HEK293 (cell line): ENCODE results near the gene LRRC37A.
A peak's percentile ranks its signal among the peaks of the same experiment; 100 is the strongest.

Experiments used
- ATF2 ChIP-seq: fragments of 450-650 bp; formaldehyde crosslinking; IDR thresholded peaks from 2 replicates; pipeline ENCODE4 v1.5.1; 2016; ENCODE audit warnings: missing biosample characterization, missing genetic modification characterization, low read depth
- HOXC10 ChIP-seq: sonication (generic); formaldehyde crosslinking; IDR thresholded peaks from 2 replicates; pipeline ENCODE4 v1.8.1; 2023; ENCODE audit warnings: mild to moderate bottlenecking, missing genetic modification reagents
- IKZF3 ChIP-seq: fragments of 450-650 bp; IDR thresholded peaks from 2 replicates; pipeline ENCODE4 v1.5.0; 2018; ENCODE audit warnings: missing biosample characterization, mild to moderate bottlenecking, missing genetic modification characterization, moderate library complexity
- INSM2 ChIP-seq: fragments of 450-650 bp; formaldehyde crosslinking; IDR thresholded peaks from 2 replicates; pipeline ENCODE4 v1.5.1; 2016; ENCODE audit warnings: missing biosample characterization, missing genetic modification characterization
- MEIS1 ChIP-seq: sonication (generic); formaldehyde crosslinking; IDR thresholded peaks from 2 replicates; pipeline ENCODE4 v1.8.1; 2022; ENCODE audit warnings: missing genetic modification reagents, mild to moderate bottlenecking, borderline replicate concordance
- TSHZ1 ChIP-seq: fragments of 450-650 bp; formaldehyde crosslinking; IDR thresholded peaks from 2 replicates; pipeline ENCODE4 v1.5.1; 2016; ENCODE audit warnings: missing biosample characterization, missing genetic modification characterization, borderline replicate concordance
- ZBTB48 ChIP-seq: fragments of 450-650 bp; formaldehyde crosslinking; IDR thresholded peaks from 2 replicates; pipeline ENCODE4 v1.5.1; 2016; ENCODE audit warnings: missing biosample characterization, missing genetic modification characterization
- ZFP3 ChIP-seq: fragments of 450-650 bp; formaldehyde crosslinking; IDR thresholded peaks from 2 replicates; pipeline ENCODE4 v1.5.1; 2016; ENCODE audit warnings: low read depth, missing biosample characterization, missing genetic modification characterization
- ZIC2 ChIP-seq: fragments of 450-650 bp; formaldehyde crosslinking; IDR thresholded peaks from 2 replicates; pipeline ENCODE4 v1.5.1; 2016; ENCODE audit warnings: missing biosample characterization, missing genetic modification characterization
- ZNF121 ChIP-seq: fragments of 450-650 bp; formaldehyde crosslinking; IDR thresholded peaks from 2 replicates; pipeline ENCODE4 v1.5.1; 2016; ENCODE audit warnings: missing biosample characterization, missing genetic modification characterization
- ZNF133 ChIP-seq: fragments of 450-650 bp; formaldehyde crosslinking; IDR thresholded peaks from 2 replicates; pipeline ENCODE4 v1.5.1; 2016; ENCODE audit warnings: missing biosample characterization, missing genetic modification characterization
- ZNF155 ChIP-seq: fragments of 450-650 bp; formaldehyde crosslinking; IDR thresholded peaks from 2 replicates; pipeline ENCODE4 v1.5.1; 2016; ENCODE audit warnings: missing biosample characterization, missing genetic modification characterization
- ZNF211 ChIP-seq: fragments of 450-650 bp; formaldehyde crosslinking; IDR thresholded peaks from 2 replicates; pipeline ENCODE4 v1.5.1; 2016; ENCODE audit warnings: low read depth, missing biosample characterization, missing genetic modification characterization
- ZNF223 ChIP-seq: fragments of 450-650 bp; formaldehyde crosslinking; IDR thresholded peaks from 2 replicates; pipeline ENCODE4 v1.5.1; 2016; ENCODE audit warnings: missing biosample characterization, missing genetic modification characterization
- ZNF274 ChIP-seq, 2 experiments: fragments of 200-500 bp in 1 of 2; fragments of 450-650 bp in 1 of 2; sonication (Bioruptor generic) in 1 of 2; formaldehyde crosslinking in 1 of 2; IDR thresholded peaks; 2 replicates each; pipeline versions ENCODE4 v1.5.1 to v1.6.1; 2014 to 2016; ENCODE audit warnings: borderline replicate concordance in 1 of 2, inconsistent platforms in 1 of 2, low read length in 1 of 2, missing biosample characterization in 1 of 2, missing genetic modification characterization in 1 of 2
- ZNF366 ChIP-seq: fragments of 450-650 bp; formaldehyde crosslinking; conservative IDR thresholded peaks from 2 replicates; pipeline ENCODE4 v1.5.1; 2016; ENCODE audit warnings: missing biosample characterization, missing genetic modification characterization
- ZNF404 ChIP-seq: fragments of 450-650 bp; formaldehyde crosslinking; IDR thresholded peaks from 2 replicates; pipeline ENCODE4 v1.5.1; 2017; ENCODE audit warnings: missing biosample characterization, missing genetic modification characterization
- ZNF449 ChIP-seq: fragments of 450-650 bp; formaldehyde crosslinking; IDR thresholded peaks from 2 replicates; pipeline ENCODE4 v1.5.1; 2017; ENCODE audit warnings: missing biosample characterization, mild to moderate bottlenecking, missing genetic modification characterization, moderate library complexity
- ZNF518A ChIP-seq: fragments of 450-650 bp; formaldehyde crosslinking; conservative IDR thresholded peaks from 2 replicates; pipeline ENCODE4 v1.5.1; 2016; ENCODE audit warnings: low read depth, missing biosample characterization, missing genetic modification characterization
- ZNF585B ChIP-seq: fragments of 450-650 bp; formaldehyde crosslinking; IDR thresholded peaks from 2 replicates; pipeline ENCODE4 v1.5.1; 2016; ENCODE audit warnings: missing biosample characterization, missing genetic modification characterization
- ZNF621 ChIP-seq: fragments of 450-650 bp; formaldehyde crosslinking; IDR thresholded peaks from 2 replicates; pipeline ENCODE4 v1.5.1; 2017; ENCODE audit warnings: missing biosample characterization, missing genetic modification characterization
- ZNF747 ChIP-seq: fragments of 450-650 bp; formaldehyde crosslinking; IDR thresholded peaks from 2 replicates; pipeline ENCODE4 v1.5.1; 2016; ENCODE audit warnings: missing biosample characterization, missing genetic modification characterization
- ZNF776 ChIP-seq: fragments of 450-650 bp; formaldehyde crosslinking; IDR thresholded peaks from 2 replicates; pipeline ENCODE4 v1.5.0; 2017; ENCODE audit warnings: missing biosample characterization, missing genetic modification characterization, borderline replicate concordance
- ZSCAN4 ChIP-seq: fragments of 450-650 bp; formaldehyde crosslinking; IDR thresholded peaks from 2 replicates; pipeline ENCODE4 v1.5.1; 2017; ENCODE audit warnings: missing biosample characterization, missing genetic modification characterization

The LRRC37A gene

GRCh38 chr17:46266656-46267544, 28.0 kb upstream of the LRRC37A start (continued):
- TF ChIP-seq ZNF747 (no peak), ZNF121 (tag by site-specific recombination) (0 out of 2 replicates have a peak, but pooled peaks have one; percentile 37), ZNF366 (tag by site-specific recombination) (no peak), ZNF449 (tag by site-specific recombination) (peak; percentile 75), ZNF776 (tag by site-specific recombination) (no peak), ZNF211 (no peak), HOXC10 (peak; percentile 94; the same call in 1 of the 2 replicates), ZNF133 (tag by site-specific recombination) (no peak), ZSCAN4 (tag by site-specific recombination) (no peak), ZIC2 (tag by site-specific recombination) (no peak), ZNF518A (tag by site-specific recombination) (no peak), ZBTB48 (peak; percentile 15; the same call in 1 of the 2 replicates), ZNF223 (0 out of 2 replicates have a peak, but pooled peaks have one; percentile 34), MEIS1 (no peak), TSHZ1 (tag by site-specific recombination) (no peak), ZNF274 (IDR thresholded peaks at IDR 0.05; ENCODE audit: low read length) (no peak), ZNF274 (tag by site-specific recombination; IDR thresholded peaks at IDR 0.05; ENCODE audit: borderline replicate concordance) (no peak), ATF2 (tag by site-specific recombination) (no peak), ZNF585B (tag by site-specific recombination) (no peak), ZFP3 (tag by site-specific recombination) (no peak), ZNF621 (tag by site-specific recombination) (no peak), IKZF3 (peak; percentile 66; the same call in 1 of the 2 replicates), ZNF155 (tag by site-specific recombination) (no peak), ZNF404 (tag by site-specific recombination) (no peak), INSM2 (tag by site-specific recombination) (no peak)
